BE2C (cell line): ENCODE results near the gene CTCF.

Source experiments
- DNase-seq: peaks from one replicate; pipeline ENCODE4 v3.0.0-alpha.2; 2020
- H3K27me3 ChIP-seq: fragments of 250-450 bp; sonication (Bioruptor Pico); 2 replicates; pipeline ENCODE4 v1.5.1; 2020; ENCODE audit warnings: mild to moderate bottlenecking
- H3K36me3 ChIP-seq: fragments of 250-450 bp; sonication (Bioruptor Pico); 2 replicates; pipeline ENCODE4 v1.5.1; 2020; ENCODE audit warnings: mild to moderate bottlenecking
- H3K4me1 ChIP-seq: fragments of 250-450 bp; sonication (Bioruptor Pico); 2 replicates; pipeline ENCODE4 v1.5.1; 2020
- H3K4me3 ChIP-seq: 2 replicates; pipeline ENCODE4 v1.5.1; 2011; ENCODE audit warnings: low read depth, low read length
- H3K9me3 ChIP-seq: fragments of 250-450 bp; sonication (Bioruptor Pico); 2 replicates; pipeline ENCODE4 v1.5.1; 2020
- CTCF ChIP-seq: IDR thresholded peaks from 2 replicates; pipeline ENCODE4 v1.5.1; 2012; ENCODE audit warnings: mild to moderate bottlenecking, low read depth, low read length

CTCF gene

GRCh38 chr16:67598527-67598926 lies 36.2 kb downstream of the CTCF start:
- no peaks in the 10 kb centered on the region for H3K9me3 ChIP-seq
- no peak for TF ChIP-seq CTCF
- peaks cover 6% of the 10 kb centered on the region; the same call in 1 of the 2 replicates for H3K4me1 ChIP-seq
- H3K4me3 ChIP-seq, result no peak overlapping the region
- peaks cover 19% of the 10 kb centered on the region for H3K36me3 ChIP-seq
- H3K27me3 ChIP-seq, result no peaks in the 10 kb centered on the region
- no peak for DNase-seq

GRCh38 chr16:67605641-67606040 lies 43.3 kb downstream of the CTCF start:
- TF ChIP-seq CTCF, result no peak

GRCh38 chr16:67606632-67607031 lies 44.3 kb downstream of the CTCF start:
- H3K4me3 ChIP-seq, result no peak overlapping the region
- peaks cover 18% of the 10 kb centered on the region for H3K36me3 ChIP-seq
- H3K9me3 ChIP-seq, result no peaks in the 10 kb centered on the region
- no peak for TF ChIP-seq CTCF
- no peaks in the 10 kb centered on the region for H3K27me3 ChIP-seq
- DNase-seq, result no peak
- no peaks in the 10 kb centered on the region for H3K4me1 ChIP-seq

More at GRCh38 chr16:67605641-67606040, 43.3 kb downstream of the CTCF start:
- H3K9me3 ChIP-seq, result no peaks in the 10 kb centered on the region
- H3K27me3 ChIP-seq, result no peaks in the 10 kb centered on the region
- no peaks in the 10 kb centered on the region for H3K4me1 ChIP-seq
- no peak for DNase-seq
- H3K36me3 ChIP-seq, result peaks cover 8% of the 10 kb centered on the region
- no peak overlapping the region for H3K4me3 ChIP-seq

GRCh38 chr16:67608364-67608763 lies 46.0 kb downstream of the CTCF start:
- H3K4me3 ChIP-seq, result no peak overlapping the region
- DNase-seq, result no peak
- no peaks in the 10 kb centered on the region for H3K4me1 ChIP-seq
- no peaks in the 10 kb centered on the region for H3K9me3 ChIP-seq
- no peaks in the 10 kb centered on the region for H3K27me3 ChIP-seq
- peaks cover 35% of the 10 kb centered on the region for H3K36me3 ChIP-seq
- TF ChIP-seq CTCF, result no peak

GRCh38 chr16:67613808-67614207 lies 51.5 kb downstream of the CTCF start:
- peaks cover 82% of the 10 kb centered on the region for H3K36me3 ChIP-seq
- H3K9me3 ChIP-seq, result no peaks in the 10 kb centered on the region
- peak; percentile 38 for TF ChIP-seq CTCF
- peak; percentile 30 for DNase-seq
- no peak overlapping the region for H3K4me3 ChIP-seq
- no peaks in the 10 kb centered on the region for H3K27me3 ChIP-seq
- H3K4me1 ChIP-seq, result no peaks in the 10 kb centered on the region

- Histone ChIP-seq H3K4me1 (no peaks in the 10 kb centered on the region), H3K4me3 (no peak overlapping the region), H3K36me3 (peaks cover 62% of the 10 kb centered on the region), H3K9me3 (no peaks in the 10 kb centered on the region), H3K27me3 (no peaks in the 10 kb centered on the region)
- TF ChIP-seq CTCF, result no peak
- no peak for DNase-seq
These were observed 65.9 kb downstream of the CTCF start for GRCh38 chr16:67628216-67628615.
